Stimulated activated CD8-positive, alpha-beta memory T cell treated with anti-CD3 and anti-CD28 coated beads, Interleukin-2, amount 100 ng/mL, for 48 hours (primary cell): ENCODE data around the gene HADHA.

Experiments
- DNase-seq, 2 donors: peaks; one replicate each; pipeline ENCODE4 v3.0.0-alpha.2; 2020; ENCODE audit warnings: low read depth in 2 of 2

The HADHA gene

GRCh38 chr2:26191316-26192159 is 52.9 kb downstream of the HADHA start:
- DNase-seq, result no peak

GRCh38 chr2:26190369-26190768 is 54.1 kb downstream of the HADHA start:
- no peak for DNase-seq

GRCh38 chr2:26189751-26190150 is 54.7 kb downstream of the HADHA start:
- no peak for DNase-seq

GRCh38 chr2:26189123-26189522 is 55.3 kb downstream of the HADHA start:
- no peak for DNase-seq

GRCh38 chr2:26187537-26188104 is 56.8 kb downstream of the HADHA start:
- no peak for DNase-seq

- DNase-seq, result no peak
Measured at GRCh38 chr2:26187114-26187513, 57.3 kb downstream of the HADHA start.

GRCh38 chr2:26185954-26186770 is 58.3 kb downstream of the HADHA start:
- no peak for DNase-seq

- DNase-seq, result no peak
Measured at GRCh38 chr2:26185304-26185928, 59.0 kb downstream of the HADHA start.

- DNase-seq, result peak; percentile 73 to 74
Measured at GRCh38 chr2:26184555-26185303, 59.7 kb downstream of the HADHA start.

- no peak for DNase-seq
Measured at GRCh38 chr2:26184121-26184520, 60.3 kb downstream of the HADHA start.

GRCh38 chr2:26182887-26183630 is 61.4 kb downstream of the HADHA start:
- DNase-seq, result no peak

- no peak for DNase-seq
Measured at GRCh38 chr2:26182441-26182840, 62.0 kb downstream of the HADHA start.

GRCh38 chr2:26179446-26179913 is 65.0 kb downstream of the HADHA start:
- DNase-seq, result no peak

- no peak for DNase-seq
Measured at GRCh38 chr2:26178746-26179436, 65.5 kb downstream of the HADHA start.

- DNase-seq, result no peak
Measured at GRCh38 chr2:26178246-26178645, 66.2 kb downstream of the HADHA start.

GRCh38 chr2:26177122-26177521 is 67.3 kb downstream of the HADHA start:
- no peak for DNase-seq

GRCh38 chr2:26176279-26176615 is 68.2 kb downstream of the HADHA start:
- DNase-seq, result no peak

- no peak for DNase-seq
Measured at GRCh38 chr2:26175466-26176278, 68.8 kb downstream of the HADHA start.
